Endothelial cell of umbilical vein (primary cell): ENCODE results near the gene BPIFB3. TPM values are rescaled to one million over a fixed set of nuclear protein-coding genes. Genes with fewer than 3 reads are reported as not detected.

Experiments
- BruUV-seq: library from RNA; stranded (reverse); fragments of 400-500 nt; replicated peaks from 2 replicates; lab custom pipeline; 2021; lab: Mats Ljungman, UMichigan
- CTCF ChIA-PET: fragments of 300-600, 350-600 bp; sonication (Branson Sonifier 250); formaldehyde crosslinking; loops from one replicate; lab custom pipeline; 2021; ENCODE audit warnings: antibody characterized with exemption, inconsistent platforms; lab: Charles Lee
- POLR2A ChIA-PET: fragments of 300-600, 350-600 bp; sonication (Branson Sonifier 250); formaldehyde crosslinking; loops from one replicate; lab custom pipeline; 2021; ENCODE audit warnings: antibody characterized with exemption, inconsistent platforms; lab: Charles Lee
- DNase-seq: peaks from one replicate; pipeline ENCODE4 v3.0.0-alpha.2; 2011; ENCODE audit warnings: low read depth, low spot score
- FAIRE-seq: peaks from 2 replicates; lab custom pipeline; 2011; peaks lifted over from hg19 to GRCh38; lab: Jason Lieb, UNC
- H2AFZ ChIP-seq: 2 replicates; pipeline ENCODE4 v1.6.0; 2012; ENCODE audit warnings: low read depth, low read length, control low read depth, inconsistent platforms
- H3K27ac ChIP-seq: 2 replicates; pipeline ENCODE4 v1.5.1; 2011; ENCODE audit warnings: low read depth, mild to moderate bottlenecking, control low read depth, low read length, moderate library complexity; ENCODE audit not compliant: insufficient read depth
- H3K27me3 ChIP-seq, 2 experiments: 2 replicates each; pipeline versions ENCODE4 v1.6.0 to v1.6.1; 2011; ENCODE audit warnings: low read length in 2 of 2, mixed read lengths in 1 of 2; ENCODE audit not compliant: control insufficient read depth in 2 of 2, insufficient read depth in 2 of 2
- H3K36me3 ChIP-seq, 2 experiments: 2 replicates in 1 of 2; 3 replicates in 1 of 2; pipeline ENCODE4 v1.5.1; 2011; ENCODE audit warnings: low read length in 2 of 2, mild to moderate bottlenecking in 1 of 2, moderate library complexity in 1 of 2; ENCODE audit not compliant: control insufficient read depth in 2 of 2, insufficient read depth in 2 of 2; ENCODE audit errors: extremely low read depth in 1 of 2
- H3K4me1 ChIP-seq: 3 replicates; pipeline ENCODE4 v1.5.1; 2011; ENCODE audit warnings: mild to moderate bottlenecking, low read length; ENCODE audit not compliant: control insufficient read depth, insufficient read depth; ENCODE audit errors: extremely low read depth
- H3K4me2 ChIP-seq: 2 replicates; pipeline ENCODE4 v1.6.1; 2011; ENCODE audit warnings: low read length, control low read depth, mixed read lengths; ENCODE audit not compliant: insufficient read depth
- H3K4me3 ChIP-seq, 3 experiments: fragments of 200-600 bp in 1 of 3; sonication (generic), shearing (Covaris generic) in 1 of 3; replicated peaks in 1 of 3; 2 replicates each; pipeline ENCODE4 v1.5.1; 2011 to 2016; ENCODE audit warnings: control low read depth in 3 of 3, low read length in 3 of 3, mild to moderate bottlenecking in 2 of 3, inconsistent platforms in 1 of 3, low read depth in 1 of 3, moderate library complexity in 1 of 3; ENCODE audit not compliant: insufficient read depth in 1 of 3
- H3K79me2 ChIP-seq: 2 replicates; pipeline ENCODE4 v1.6.0; 2012; ENCODE audit warnings: low read length, inconsistent platforms; ENCODE audit not compliant: control insufficient read depth, insufficient read depth
- H3K9ac ChIP-seq: replicated peaks from 2 replicates; pipeline ENCODE3; 2011; ENCODE audit warnings: low read length, control low read depth; ENCODE audit not compliant: insufficient read depth; ENCODE audit errors: extremely low read depth
- H3K9me1 ChIP-seq: replicated peaks from 3 replicates; pipeline ENCODE4 v1.6.0; 2011; ENCODE audit warnings: mild to moderate bottlenecking, low read length; ENCODE audit not compliant: control insufficient read depth, insufficient read depth; ENCODE audit errors: extremely low read depth
- H3K9me3 ChIP-seq: replicated peaks from 2 replicates; pipeline ENCODE4 v1.5.1; 2012; ENCODE audit warnings: low read length, inconsistent platforms; ENCODE audit not compliant: control insufficient read depth, insufficient read depth
- H4K20me1 ChIP-seq: replicated peaks from 2 replicates; pipeline ENCODE3; 2011; ENCODE audit warnings: mild to moderate bottlenecking, low read length; ENCODE audit not compliant: control insufficient read depth, insufficient read depth; ENCODE audit errors: extremely low read depth
- EZH2 ChIP-seq: IDR thresholded peaks from 2 replicates; pipeline ENCODE4 v1.6.1; 2012; ENCODE audit warnings: borderline replicate concordance, low read depth, mild to moderate bottlenecking, moderate library complexity, low read length, inconsistent platforms; ENCODE audit not compliant: severe bottlenecking
- FOS ChIP-seq: IDR thresholded peaks from 2 replicates; pipeline ENCODE4 v1.6.1; 2011; ENCODE audit warnings: mild to moderate bottlenecking, low read length, moderate library complexity, borderline replicate concordance; ENCODE audit not compliant: insufficient read depth
- GATA2 ChIP-seq: IDR thresholded peaks from 2 replicates; pipeline ENCODE4 v1.7.0; 2011; ENCODE audit warnings: low read depth, mild to moderate bottlenecking, moderate library complexity, mixed read lengths, low read length; ENCODE audit not compliant: insufficient read length, insufficient read depth
- JUN ChIP-seq: IDR thresholded peaks from 2 replicates; pipeline ENCODE4 v1.6.1; 2011; ENCODE audit warnings: borderline replicate concordance, low read depth; ENCODE audit not compliant: insufficient read length, insufficient read depth
- MYC ChIP-seq: IDR thresholded peaks from one replicate; pipeline ENCODE4 v1.6.1; 2011; ENCODE audit warnings: mild to moderate bottlenecking, low read depth, low read length
- POLR2A ChIP-seq: IDR thresholded peaks from 2 replicates; pipeline ENCODE4 v1.6.1; 2012; ENCODE audit warnings: low read depth, mild to moderate bottlenecking, control low read depth, low read length
- POLR2AphosphoS5 ChIP-seq: IDR thresholded peaks from 2 replicates; pipeline ENCODE4 v1.6.1; 2012; ENCODE audit warnings: low read depth, mild to moderate bottlenecking, control low read depth, low read length, moderate library complexity; ENCODE audit not compliant: insufficient read depth
- dilution Hi-C: fragments of 300-500 bp; cut with MboI; formaldehyde crosslinking; loops from one replicate; pipeline ENCODE4 v1.15.0; 2019; ENCODE audit warnings: low sequenced_read_pairs; ENCODE audit not compliant: extremely low pct_ligation_motif_present
- intact Hi-C: fragments of 100-400 bp; cut with micrococcal nuclease; formaldehyde crosslinking; loops from one replicate; pipeline ENCODE4 v1.10.0; 2022
- polyA plus RNA-seq, 4 experiments: library from polyadenylated mRNA; depleted of rRNA in 3 of 4; stranded (reverse) in 3 of 4; unstranded in 1 of 4; fragments of >200 nt; gene quantifications; 2 replicates each; pipeline versions ENCODE4 v1.2.1 to v1.2.3, GENCODE V29; 2011 to 2012; ENCODE audit warnings: missing spikeins in 1 of 4
- total RNA-seq: library from RNA; stranded (reverse); gene quantifications from 2 replicates; pipeline ENCODE4 v1.2.3, GENCODE V29; 2021
- TF ChIP-seq, protein P1 (sequence below), 2 donors: IDR thresholded peaks; 1 replicate in 1 of 2; 2 replicates in 1 of 2; pipeline ENCODE4 v1.5.1; 2011; ENCODE audit warnings: low read length in 2 of 2, mild to moderate bottlenecking in 2 of 2, moderate library complexity in 2 of 2, control low read depth in 1 of 2, inconsistent platforms in 1 of 2, low read depth in 1 of 2; ENCODE audit not compliant: insufficient read depth in 1 of 2; ENCODE audit errors: extremely low read depth in 1 of 2
- TF ChIP-seq, protein P2 (sequence below): IDR thresholded peaks from 2 replicates; pipeline ENCODE4 v1.6.1; 2011; ENCODE audit not compliant: insufficient read depth, insufficient read length

The BPIFB3 gene
- total and polyA plus RNA-seq, 2 donors (not counting 3 experiments of a cell fraction or from before 2014, with no cell fraction given), result not detected

DNA sequence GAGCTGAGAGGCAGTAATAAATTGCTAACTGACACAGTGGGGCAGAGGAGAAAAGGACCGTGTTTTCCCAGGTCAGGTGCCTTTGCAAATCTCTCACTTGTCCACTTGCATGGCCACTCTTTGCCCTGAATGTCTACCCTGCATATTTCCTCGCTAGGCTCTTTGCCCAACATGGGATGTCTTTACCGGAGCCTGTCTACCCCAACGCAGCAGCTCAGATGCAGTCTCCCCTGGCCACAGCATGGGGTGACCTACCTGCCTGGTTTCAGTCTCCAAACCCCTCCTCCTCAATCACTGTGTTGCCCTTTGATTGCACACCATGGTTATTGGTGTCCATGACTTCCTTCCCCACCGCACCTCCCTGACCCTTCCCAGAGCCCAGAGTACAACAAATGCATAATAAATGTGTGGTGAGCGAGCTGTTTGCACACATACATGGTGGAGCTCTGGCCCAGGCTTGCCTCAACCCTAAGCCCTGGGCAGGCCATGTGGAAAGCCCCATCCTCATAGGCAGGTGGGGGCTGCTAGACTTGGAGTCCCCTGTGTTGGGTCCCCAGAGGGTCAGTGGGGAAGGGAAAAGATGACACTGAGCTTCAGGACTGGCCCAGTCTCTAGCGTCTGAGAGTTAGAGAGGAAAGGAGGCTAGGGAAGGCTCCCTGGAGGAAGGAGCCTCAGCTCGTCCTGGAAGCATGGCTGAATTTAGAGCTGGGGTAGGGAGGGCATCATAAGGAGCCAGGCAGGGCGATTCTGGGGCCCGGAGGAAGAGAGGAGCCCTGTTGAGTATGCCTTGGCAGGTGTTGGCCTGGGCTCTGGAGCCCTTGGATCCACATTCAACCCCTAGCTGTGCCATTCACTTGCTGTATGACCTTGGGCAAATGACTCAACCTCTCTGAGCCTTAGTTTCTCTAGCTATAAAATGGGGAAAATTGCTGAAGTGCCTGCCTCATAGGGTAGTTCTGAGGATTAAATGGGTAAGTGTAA, 26.6 kb upstream of the BPIFB3 start:
- H3K4me3 ChIP-seq, result no peak overlapping the region
- H4K20me1 ChIP-seq, result no peaks in the 10 kb centered on the region
- H3K4me2 ChIP-seq, result no peak overlapping the region
- no peak for DNase-seq
- intact Hi-C loops, result no loop called here
- dilution Hi-C loops, result no loop called here
- no peak overlapping the region for H3K9ac ChIP-seq
- no peaks in the 10 kb centered on the region for H3K9me1 ChIP-seq
- ChIA-PET CTCF (no interaction called here), POLR2A (no interaction called here)
- H3K79me2 ChIP-seq, result no peaks in the 10 kb centered on the region
- BruUV-seq, result no TSS peak
- no peak for FAIRE-seq
- no peak for TF ChIP-seq EZH2
- TF ChIP-seq JUN, result no peak
- no peak for TF ChIP-seq POLR2AphosphoS5
- TF ChIP-seq, protein P1, sequence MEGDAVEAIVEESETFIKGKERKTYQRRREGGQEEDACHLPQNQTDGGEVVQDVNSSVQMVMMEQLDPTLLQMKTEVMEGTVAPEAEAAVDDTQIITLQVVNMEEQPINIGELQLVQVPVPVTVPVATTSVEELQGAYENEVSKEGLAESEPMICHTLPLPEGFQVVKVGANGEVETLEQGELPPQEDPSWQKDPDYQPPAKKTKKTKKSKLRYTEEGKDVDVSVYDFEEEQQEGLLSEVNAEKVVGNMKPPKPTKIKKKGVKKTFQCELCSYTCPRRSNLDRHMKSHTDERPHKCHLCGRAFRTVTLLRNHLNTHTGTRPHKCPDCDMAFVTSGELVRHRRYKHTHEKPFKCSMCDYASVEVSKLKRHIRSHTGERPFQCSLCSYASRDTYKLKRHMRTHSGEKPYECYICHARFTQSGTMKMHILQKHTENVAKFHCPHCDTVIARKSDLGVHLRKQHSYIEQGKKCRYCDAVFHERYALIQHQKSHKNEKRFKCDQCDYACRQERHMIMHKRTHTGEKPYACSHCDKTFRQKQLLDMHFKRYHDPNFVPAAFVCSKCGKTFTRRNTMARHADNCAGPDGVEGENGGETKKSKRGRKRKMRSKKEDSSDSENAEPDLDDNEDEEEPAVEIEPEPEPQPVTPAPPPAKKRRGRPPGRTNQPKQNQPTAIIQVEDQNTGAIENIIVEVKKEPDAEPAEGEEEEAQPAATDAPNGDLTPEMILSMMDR (IDR thresholded peaks at IDR 0.05; ENCODE audit: extremely low read depth in 1 of 2, insufficient read depth in 1 of 2, low read depth in 1 of 2, low read length in 2 of 2), result no peak
- TF ChIP-seq GATA2, result no peak
- no peak for TF ChIP-seq MYC
- TF ChIP-seq POLR2A, result no peak
- no peak for TF ChIP-seq FOS
- TF ChIP-seq, protein P2, sequence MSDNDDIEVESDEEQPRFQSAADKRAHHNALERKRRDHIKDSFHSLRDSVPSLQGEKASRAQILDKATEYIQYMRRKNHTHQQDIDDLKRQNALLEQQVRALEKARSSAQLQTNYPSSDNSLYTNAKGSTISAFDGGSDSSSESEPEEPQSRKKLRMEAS, result no peak
- H3K4me1 ChIP-seq, result no peaks in the 10 kb centered on the region
- no peaks in the 10 kb centered on the region for H3K36me3 ChIP-seq
- no peak overlapping the region for H2AFZ ChIP-seq
- H3K9me3 ChIP-seq, result no peaks in the 10 kb centered on the region
- no peak overlapping the region for H3K27ac ChIP-seq
- H3K27me3 ChIP-seq, result no peaks in the 10 kb centered on the region
